Heart left ventricle (tissue), 16 donors: ENCODE data around the gene SLIT3. TPM values are rescaled to one million over a fixed set of nuclear protein-coding genes. Genes with fewer than 3 reads are reported as not detected.

Experiments used
- ATAC-seq, 4 donors: fragments of 200-7000 bp; cut with Tn5 transposase; one replicate each; pipeline ENCODE4 v1.9.1; 2020 to 2022; ENCODE audit warnings: moderate library complexity in 4 of 4, mild to moderate bottlenecking in 3 of 4, moderate number of reproducible peaks in 1 of 4
- DNase-seq, 5 donors: peaks; one replicate each; pipeline ENCODE4 v3.0.0-alpha.2; 2020
- H3K27ac ChIP-seq, 12 donors: fragments of 200-600 bp; sonication (generic) in 4 of 12; one replicate each; pipeline versions ENCODE4 v1.5.0 to v1.8.0; 2016 to 2022; ENCODE audit warnings: mild to moderate bottlenecking in 2 of 12
- H3K27me3 ChIP-seq, 9 donors: fragments of 200-600 bp; sonication (generic) in 2 of 9; one replicate each; pipeline versions ENCODE4 v1.5.1 to v1.8.0; 2016 to 2022; ENCODE audit warnings: mild to moderate bottlenecking in 3 of 9
- H3K36me3 ChIP-seq, 9 donors: fragments of 200-600 bp; sonication (generic) in 2 of 9; one replicate each; pipeline versions ENCODE4 v1.5.0 to v1.8.0; 2018 to 2022; ENCODE audit warnings: mild to moderate bottlenecking in 2 of 9
- H3K4me1 ChIP-seq, 12 donors: fragments of 200-600 bp; sonication (generic) in 4 of 12; one replicate each; pipeline versions ENCODE4 v1.5.0 to v1.8.0; 2016 to 2022; ENCODE audit warnings: mild to moderate bottlenecking in 3 of 12
- H3K4me3 ChIP-seq, 12 donors: fragments of 200-600 bp; sonication (generic) in 4 of 12; one replicate each; pipeline versions ENCODE4 v1.5.0 to v1.8.0; 2017 to 2022; ENCODE audit warnings: mild to moderate bottlenecking in 9 of 12, moderate library complexity in 4 of 12
- H3K9me3 ChIP-seq, 12 donors: fragments of 200-600 bp; sonication (generic) in 4 of 12; one replicate each; pipeline versions ENCODE4 v1.5.0 to v1.8.0; 2016 to 2022; ENCODE audit warnings: mild to moderate bottlenecking in 1 of 12
- CTCF ChIP-seq, 12 donors: fragments of 200-600 bp; sonication (generic) in 4 of 12; IDR thresholded peaks; one replicate each; pipeline versions ENCODE4 v1.5.0 to v1.8.0; 2018 to 2022; ENCODE audit warnings: antibody characterized with exemption in 12 of 12, mild to moderate bottlenecking in 5 of 12
- POLR2A ChIP-seq, 2 donors: fragments of 450-650 bp; IDR thresholded peaks; one replicate each; pipeline ENCODE4 v1.6.1; 2017; ENCODE audit warnings: antibody characterized with exemption in 2 of 2, mild to moderate bottlenecking in 2 of 2, moderate library complexity in 2 of 2
- WGBS, 4 donors: extraction: QIAGEN DNeasy Blood & Tissue Kit in 2 of 4; methylation state at CpG; one replicate each; pipeline versions ENCODE4 v1.1.5 to v1.1.7; 2013 to 2018; 5-methylcytosine and 5-hydroxymethylcytosine counted together
- intact Hi-C, 10 donors: fragments of 100-400 bp; cut with DNase I; formaldehyde crosslinking; loops; one replicate each; pipeline versions ENCODE4 v1.11.1 to v1.14.2; 2022
- polyA plus RNA-seq, 2 donors: library from polyadenylated mRNA; stranded (reverse); fragments of 200-250 nt; gene quantifications; one replicate each; pipeline ENCODE4 v1.2.3, GENCODE V29; 2013
- total RNA-seq, 9 donors: library from RNA; depleted of rRNA in 2 of 9; stranded (reverse); fragments of >200 nt in 2 of 9; fragmentation: NEBNext Ultra II Directional in 3 of 9; extraction: Animal tissue kit (Norgen Biotek cat#: 25700) in 3 of 9; gene quantifications; one replicate each; pipeline versions ENCODE4 v1.1.0 to v1.2.4, GENCODE V29; 2016 to 2023
- donor health status: ischemic (EF 13 %, LVEDD 7.1; RV severe dilation, severe dysfunction).
- donor health status: healthy with polysubstance abuse.
- donor health status: DM: no; HTN: yes; CAD: no.
- donor health status: DM: no; HTN: no; CAD: no.
- donor health status: ischemic (EF 25% LVEDD 6.9; RV normal size, moderate dysfunction).
- donor health status: ischemic (EF 25% LVEDD 5.7; RV mildly dilated, moderate dysfunction).
- donor health status: healthy.
- donor health status: DM: yes; HTN: yes; CAD: no.
- donor health status: ischemic (EF 35%, LVEDD 5.7; RV mildly dilated, moderate dysfunction).
- donor health status: nonischemic (EF 11% LVEDD 7.7; RV severe dilation, severe dysfunction).
- donor health status: DM: yes; HTN: yes; CAD: no.
- donor health status: PGD.
- donor health status: ischemic (EF 29% LVEDD 5.4; RV normal size, mild dysfunction).
- donor health status: nonischemic (EF 23%, LVEDD 6.1; RV moderate dilation, normal function).

SLIT3 gene
- total and polyA plus RNA-seq, 11 donors, result 2.3 to 40.3 (median 14.4) TPM

GRCh38 chr5:169202969-169203368 is 98.0 kb downstream of the SLIT3 start:
- TF ChIP-seq POLR2A (IDR thresholded peaks at IDR 0.05), result no peak
- TF ChIP-seq CTCF (IDR thresholded peaks at IDR 0.05), result no peak
- no peak for ATAC-seq
- Histone ChIP-seq H3K4me1 (no peaks in the 10 kb centered on the region), H3K27ac (no peak overlapping the region), H3K36me3 (no peaks in the 10 kb centered on the region), H3K4me3 (no peak overlapping the region), H3K27me3 (no peaks in the 10 kb centered on the region), H3K9me3 (peaks cover 0 to 9% (median 0%) of the 10 kb centered on the region in 12 donors)
- intact Hi-C loops, result no loop called here
- no peak for DNase-seq
- whole genome bisulfite sequencing, 4 donors, result 61 to 77% (median 70%) methylated on average over 3 of the region's 3 CpGs

GRCh38 chr5:169201597-169201996 is 99.3 kb downstream of the SLIT3 start:
- H3K4me1 ChIP-seq, result no peaks in the 10 kb centered on the region
- intact Hi-C loops, result no loop called here
- H3K36me3 ChIP-seq, result no peaks in the 10 kb centered on the region
- H3K4me3 ChIP-seq, result no peak overlapping the region
- no peaks in the 10 kb centered on the region for H3K27me3 ChIP-seq
- peaks cover 0 to 9% (median 0%) of the 10 kb centered on the region in 12 donors for H3K9me3 ChIP-seq
- H3K27ac ChIP-seq, result no peak overlapping the region
- TF ChIP-seq CTCF (IDR thresholded peaks at IDR 0.05), result no peak
- no peak for TF ChIP-seq POLR2A (IDR thresholded peaks at IDR 0.05)
- DNase-seq (no peak), ATAC-seq (no peak)

GRCh38 chr5:169200125-169200778 is 100.7 kb downstream of the SLIT3 start:
- Histone ChIP-seq H3K4me1 (no peaks in the 10 kb centered on the region), H3K4me3 (no peak overlapping the region), H3K9me3 (peaks cover 0 to 9% (median 0%) of the 10 kb centered on the region in 12 donors), H3K27me3 (no peaks in the 10 kb centered on the region), H3K36me3 (no peaks in the 10 kb centered on the region), H3K27ac (no peak overlapping the region)
- ATAC-seq (no peak), DNase-seq (no peak)
- TF ChIP-seq POLR2A (IDR thresholded peaks at IDR 0.05) (no peak), CTCF (IDR thresholded peaks at IDR 0.05) (no peak)
- intact Hi-C loops, result no loop called here
- 67 to 76% (median 69%) methylated on average over 5 to 6 of the region's 6 CpGs for WGBS, 4 donors

- TF ChIP-seq POLR2A (IDR thresholded peaks at IDR 0.05) (no peak), CTCF (IDR thresholded peaks at IDR 0.05) (peak in 11 of 12 donors; percentile 25 to 55 (median 41))
- H3K4me1 ChIP-seq, result no peaks in the 10 kb centered on the region
- intact Hi-C loops, result loop anchor here (2.0 to 10.0 kb wide), 8 partner anchors 80 to 513 kb away; no protein-coding TSS in a partner anchor
- WGBS, 4 donors, result 33 to 48% (median 40%) methylated on average over 1 of the region's 1 CpG
- peaks cover 0 to 9% (median 0%) of the 10 kb centered on the region in 12 donors for H3K9me3 ChIP-seq
- H3K4me3 ChIP-seq, result no peak overlapping the region
- ATAC-seq, result peak; percentile 42 to 77 (median 74)
- DNase-seq, result peak in 3 of 5 donors; percentile 14 to 35 (median 27)
- no peaks in the 10 kb centered on the region for H3K27me3 ChIP-seq
- no peaks in the 10 kb centered on the region for H3K36me3 ChIP-seq
- no peak overlapping the region for H3K27ac ChIP-seq
Measured at GRCh38 chr5:169197343-169197742, 103.6 kb downstream of the SLIT3 start.
